ENCODE measurements around the gene NDOR1.
A peak's percentile ranks its signal among the peaks of the same experiment; 100 is the strongest.
"Not testable (repeated sequence)": the region's sequence is repeated elsewhere in the genome, so short reads cannot be mapped to it uniquely, and the experiment has no call there.

Gene NDOR1

DNA sequence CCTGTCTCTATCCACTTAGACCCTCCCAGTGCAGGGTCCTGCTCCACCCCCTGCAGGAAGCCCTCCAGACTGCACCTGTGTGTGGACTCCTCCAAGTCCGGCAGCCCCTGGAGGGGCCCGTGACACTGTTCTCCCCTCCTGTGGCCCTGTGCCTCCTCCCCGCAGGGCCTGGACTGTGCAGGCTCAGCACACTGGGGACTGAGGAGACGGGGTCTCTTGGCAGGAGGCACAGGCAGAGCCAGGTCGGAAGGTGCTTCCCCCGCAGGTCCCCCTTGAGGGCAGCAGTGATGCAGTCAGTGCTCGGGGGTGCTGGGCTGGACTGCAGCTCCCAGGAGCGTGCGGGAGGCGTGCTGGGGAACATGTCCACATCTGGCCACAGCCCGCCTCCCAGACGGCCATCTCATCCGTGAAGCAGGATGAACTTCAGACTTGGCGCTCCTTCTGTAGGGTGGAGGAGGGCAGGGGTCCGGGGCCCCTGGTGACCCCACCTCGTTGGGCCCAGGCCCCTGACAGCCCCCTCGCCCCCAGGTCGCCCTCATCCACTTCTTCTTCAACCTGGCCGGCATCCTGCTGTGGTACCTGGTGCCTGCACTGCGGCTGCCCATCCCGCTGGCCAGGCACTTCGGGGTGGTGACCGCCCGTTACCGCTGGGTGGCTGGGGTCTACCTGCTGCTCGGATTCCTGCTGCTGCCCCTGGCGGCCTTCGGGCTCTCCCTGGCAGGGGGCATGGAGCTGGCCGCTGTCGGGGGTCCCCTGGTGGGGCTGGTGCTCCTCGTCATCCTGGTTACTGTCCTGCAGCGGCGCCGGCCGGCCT, 30.1 kb downstream of the NDOR1 start:
- no peaks in the 10 kb centered on the region for H3K36me3 ChIP-seq (ENCODE audit: insufficient read depth, low read length)
- peaks cover 3% of the 10 kb centered on the region for H3K27me3 ChIP-seq (ENCODE audit: insufficient read depth, low read length)
- peaks cover 14% of the 10 kb centered on the region for H3K4me1 ChIP-seq (ENCODE audit: insufficient read depth, low read length)
- H3K4me3 ChIP-seq (ENCODE audit: low read length), result no peak overlapping the region
- no peak overlapping the region for H2AFZ ChIP-seq (ENCODE audit: low read depth, low read length)
- H3K9me3 ChIP-seq (ENCODE audit: low read length), result no peaks in the 10 kb centered on the region

DNA sequence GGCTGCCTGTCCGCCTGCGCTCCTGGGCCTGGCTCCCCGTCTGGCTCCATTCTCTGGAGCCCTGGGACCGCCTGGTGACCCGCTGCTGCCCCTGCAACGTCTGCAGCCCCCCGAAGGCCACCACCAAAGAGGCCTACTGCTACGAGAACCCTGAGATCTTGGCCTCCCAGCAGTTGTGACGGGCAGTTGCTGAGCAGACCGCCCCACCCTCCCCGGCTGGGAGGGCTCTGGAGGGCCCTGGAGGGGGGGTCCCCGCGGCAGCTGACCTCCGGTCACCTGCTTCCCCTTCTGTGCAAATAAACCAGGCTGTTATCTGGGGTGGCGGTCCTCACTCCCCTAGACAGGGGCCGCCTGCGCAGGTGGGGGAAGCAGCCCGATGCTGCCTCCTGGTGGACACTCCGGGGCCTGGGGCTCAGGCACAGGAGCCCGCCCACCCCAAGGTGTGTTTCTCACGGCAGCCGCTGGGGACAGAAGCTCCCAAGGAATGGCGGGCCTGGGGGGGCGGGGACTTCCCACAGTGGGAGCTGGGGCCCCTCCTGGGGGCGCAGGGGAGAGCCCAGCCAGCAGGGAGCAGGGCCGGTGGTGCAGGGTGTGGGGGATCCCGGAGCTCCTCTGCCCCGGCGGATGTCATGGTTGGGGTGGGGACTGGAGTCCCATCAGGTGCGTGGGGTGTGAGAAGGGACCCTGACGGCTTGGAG, 30.9 kb downstream of the NDOR1 start:
- Histone ChIP-seq H2AFZ (ENCODE audit: low read depth, low read length) (no peak overlapping the region), H3K27me3 (ENCODE audit: insufficient read depth, low read length) (no peaks in the 10 kb centered on the region)

DNA sequence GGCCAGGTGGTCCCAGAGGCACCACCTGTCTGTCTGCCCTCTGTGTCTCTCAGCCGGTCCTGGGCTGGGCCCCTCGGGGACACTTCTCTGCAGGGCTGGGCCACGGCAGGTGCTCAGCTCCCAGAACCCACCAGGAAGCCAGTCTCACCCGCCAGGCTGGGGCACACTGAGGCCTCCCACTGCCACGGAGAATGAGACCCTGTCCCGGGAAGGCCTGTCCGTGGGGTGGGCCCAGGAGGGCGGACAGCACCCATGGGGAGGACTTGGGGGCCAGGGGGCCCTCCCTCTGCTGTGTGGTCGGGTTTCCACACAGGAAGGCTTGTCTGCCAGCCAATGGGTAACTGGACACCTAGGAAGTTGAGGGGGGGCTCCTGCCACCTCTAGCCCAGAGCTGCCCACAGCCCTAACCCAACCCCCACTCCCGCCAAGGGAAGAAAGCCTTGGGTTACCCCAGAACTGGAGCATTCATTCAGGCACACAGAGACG, 31.5 kb downstream of the NDOR1 start:
- no peaks in the 10 kb centered on the region for H3K9me3 ChIP-seq (ENCODE audit: low read length)
- H3K4me1 ChIP-seq (ENCODE audit: insufficient read depth, low read length), result peaks cover 15% of the 10 kb centered on the region
- H3K27me3 ChIP-seq (ENCODE audit: insufficient read depth, low read length), result no peaks in the 10 kb centered on the region
- peaks cover 3% of the 10 kb centered on the region for H3K36me3 ChIP-seq (ENCODE audit: insufficient read depth, low read length)
- no peak overlapping the region for H3K4me3 ChIP-seq (ENCODE audit: low read length)
- H2AFZ ChIP-seq (ENCODE audit: low read depth, low read length), result no peak overlapping the region

More for the DNA sequence above, 30.9 kb downstream of the NDOR1 start:
- H3K36me3 ChIP-seq (ENCODE audit: insufficient read depth, low read length), result no peaks in the 10 kb centered on the region
- H3K4me3 ChIP-seq (ENCODE audit: low read length), result no peak overlapping the region
- peaks cover 14% of the 10 kb centered on the region for H3K4me1 ChIP-seq (ENCODE audit: insufficient read depth, low read length)
- H3K9me3 ChIP-seq (ENCODE audit: low read length), result no peaks in the 10 kb centered on the region

DNA sequence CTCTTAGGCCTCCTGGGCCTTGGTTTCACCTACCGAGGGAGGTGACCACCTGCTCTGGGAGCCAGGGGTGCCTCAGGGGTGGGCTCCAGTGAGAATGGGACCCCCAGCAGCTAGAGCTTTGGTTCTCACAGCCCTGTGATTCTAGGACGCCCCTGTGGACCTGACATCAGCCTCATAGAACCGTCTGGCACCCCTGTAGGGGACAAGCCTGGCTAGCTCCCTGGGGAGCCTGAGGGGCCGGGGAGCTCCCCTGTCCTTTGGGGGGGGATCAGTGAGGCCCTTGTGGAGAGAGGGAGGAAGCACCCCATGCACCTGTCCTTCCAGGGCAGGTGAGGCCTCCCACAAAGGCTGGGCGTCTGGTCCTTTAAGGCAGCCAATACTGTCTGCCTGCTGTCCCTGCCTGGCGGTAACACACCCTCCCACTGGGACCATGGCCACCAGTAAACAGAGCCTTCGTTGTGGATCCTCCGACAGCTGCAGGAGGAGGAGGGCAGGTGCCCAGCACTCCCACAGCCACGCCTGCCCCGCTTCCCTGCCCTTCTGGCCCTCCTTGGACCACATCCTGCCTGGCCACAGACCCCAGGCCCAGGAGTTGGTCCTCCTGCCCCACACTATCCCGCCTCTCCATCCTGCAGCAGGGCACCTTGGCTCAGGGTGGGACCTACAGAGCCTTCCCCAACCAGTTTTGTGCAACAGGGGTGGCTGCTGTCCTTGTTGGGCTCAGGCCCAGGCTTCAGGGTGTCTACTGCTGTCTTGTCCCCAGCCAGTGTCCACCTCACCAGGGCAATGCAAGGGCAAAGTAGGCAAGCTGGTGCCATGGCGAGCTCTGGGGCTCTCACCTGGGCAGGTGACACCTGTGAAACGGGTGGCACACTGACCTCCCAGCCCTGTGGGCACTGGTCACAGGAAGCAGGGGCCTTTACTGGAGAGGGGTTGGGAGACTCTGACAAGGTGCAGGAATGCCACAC, 32.5 kb downstream of the NDOR1 start:
- Histone ChIP-seq H3K4me3 (ENCODE audit: low read length) (no peak overlapping the region), H2AFZ (ENCODE audit: low read depth, low read length) (no peak overlapping the region), H3K27me3 (ENCODE audit: insufficient read depth, low read length) (no peaks in the 10 kb centered on the region), H3K4me1 (ENCODE audit: insufficient read depth, low read length) (peaks cover 26% of the 10 kb centered on the region), H3K36me3 (ENCODE audit: insufficient read depth, low read length) (peaks cover 13% of the 10 kb centered on the region), H3K9me3 (ENCODE audit: low read length) (no peaks in the 10 kb centered on the region)

DNA sequence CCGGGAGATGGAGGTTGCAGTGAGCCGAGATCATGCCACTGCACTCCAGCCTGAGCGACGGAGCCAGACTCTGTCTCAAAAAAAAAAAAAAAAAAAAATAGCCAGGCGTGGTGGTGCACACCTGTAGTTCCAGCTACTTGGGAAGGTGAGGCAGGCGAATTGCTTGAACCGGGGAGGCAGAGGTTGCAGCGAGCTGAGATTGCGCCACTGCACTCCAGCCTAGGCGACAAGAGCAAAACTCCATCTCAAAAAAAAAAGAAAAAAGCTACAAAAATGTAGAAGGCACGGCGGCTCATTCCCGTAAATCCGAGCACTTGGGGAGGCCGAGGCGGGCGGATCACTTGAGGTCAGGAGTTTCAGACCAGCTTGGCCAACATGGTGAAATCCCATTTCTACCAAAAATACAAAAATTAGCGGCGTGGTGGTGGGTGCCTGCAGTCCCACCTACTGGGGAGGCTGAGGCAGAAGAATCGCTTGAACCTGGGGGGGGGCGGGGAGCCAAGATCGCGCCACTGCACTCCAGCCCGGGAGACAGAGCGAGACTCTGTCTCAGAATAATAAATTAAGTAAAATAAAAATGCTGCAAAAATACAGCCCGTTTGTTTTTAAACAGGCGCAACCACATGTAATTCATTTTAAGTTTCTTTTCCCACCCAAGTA, 34.2 kb downstream of the NDOR1 start:
- peak overlapping the region; percentile 65 for H3K4me3 ChIP-seq (ENCODE audit: low read length)
- peaks cover 25% of the 10 kb centered on the region for H3K4me1 ChIP-seq (ENCODE audit: insufficient read depth, low read length)
- not testable (repeated sequence) for H3K9me3 ChIP-seq (ENCODE audit: low read length); H3K27me3 ChIP-seq (ENCODE audit: insufficient read depth, low read length)
- peak overlapping the region; percentile 53 for H2AFZ ChIP-seq (ENCODE audit: low read depth, low read length)
- peaks cover 23% of the 10 kb centered on the region for H3K36me3 ChIP-seq (ENCODE audit: insufficient read depth, low read length)

DNA sequence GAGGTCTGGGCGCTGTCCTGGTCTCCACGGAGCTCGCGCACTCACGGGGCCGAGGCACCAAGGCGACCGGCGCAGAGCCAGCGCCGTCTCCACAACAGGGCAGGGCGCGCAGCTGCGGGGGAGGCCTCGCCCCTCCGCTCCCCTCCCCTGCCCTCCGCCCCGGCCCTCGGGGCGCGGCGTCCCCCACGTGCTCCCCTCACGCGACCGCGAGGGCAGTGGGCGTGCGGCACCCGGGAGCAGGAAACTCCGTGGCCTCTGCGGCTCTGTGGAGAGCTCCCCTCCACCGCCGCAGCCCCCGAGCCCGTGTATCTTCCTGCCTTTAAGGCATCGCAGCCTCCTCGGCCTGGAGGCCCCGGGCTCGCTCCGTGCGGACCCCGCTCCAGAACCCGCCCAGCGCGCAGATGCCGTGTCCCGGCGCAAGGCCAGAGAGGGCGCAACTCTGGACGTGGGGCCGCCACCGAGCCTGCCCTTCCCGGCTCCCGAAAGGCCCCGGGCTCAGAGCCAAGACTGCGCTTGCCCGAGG, 34.9 kb downstream of the NDOR1 start:
- H3K4me3 ChIP-seq (ENCODE audit: low read length), result peak overlapping the region; percentile 65
- no peaks in the 10 kb centered on the region for H3K27me3 ChIP-seq (ENCODE audit: insufficient read depth, low read length)
- peak overlapping the region; percentile 53 for H2AFZ ChIP-seq (ENCODE audit: low read depth, low read length)
- peaks cover 23% of the 10 kb centered on the region for H3K36me3 ChIP-seq (ENCODE audit: insufficient read depth, low read length)
- H3K4me1 ChIP-seq (ENCODE audit: insufficient read depth, low read length), result peaks cover 25% of the 10 kb centered on the region
- no peaks in the 10 kb centered on the region for H3K9me3 ChIP-seq (ENCODE audit: low read length)

DNA sequence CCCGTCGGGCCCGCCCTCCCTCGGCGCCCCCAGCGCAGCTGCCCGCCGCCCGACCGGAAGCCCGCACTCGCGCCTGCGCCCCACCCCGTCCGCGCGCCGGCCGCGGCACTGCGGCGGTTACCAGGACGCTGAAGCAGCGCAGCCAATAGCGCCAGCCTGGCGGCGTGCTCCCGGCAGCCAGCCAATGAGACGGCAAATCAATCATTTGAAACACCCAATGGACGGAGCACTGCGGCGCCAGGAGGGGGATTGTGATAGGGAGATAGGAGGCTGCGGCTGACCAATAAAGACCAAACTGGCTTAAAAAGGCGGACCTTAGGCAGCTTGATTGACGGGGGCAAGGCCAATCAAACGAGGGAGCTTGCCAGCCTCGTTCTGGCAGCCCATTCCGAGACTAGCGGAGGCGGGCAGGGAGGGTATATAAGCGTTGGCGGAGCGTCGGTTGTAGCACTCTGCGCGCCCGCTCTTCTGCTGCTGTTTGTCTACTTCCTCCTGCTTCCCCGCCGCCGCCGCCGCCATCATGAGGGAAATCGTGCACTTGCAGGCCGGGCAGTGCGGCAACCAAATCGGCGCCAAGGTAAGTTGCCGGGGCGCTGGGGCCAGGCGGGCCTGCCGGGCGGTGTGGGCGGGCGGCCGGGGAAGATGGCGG, 35.5 kb downstream of the NDOR1 start, which contains the start of gene TUBB4B:
TUBB4B (plus strand) TSS at position 447 of the 649 bp plus-strand sequence; CDS start at position 521, 74 bp downstream.
- Histone ChIP-seq H3K9me3 (ENCODE audit: low read length) (no peaks in the 10 kb centered on the region), H3K4me3 (ENCODE audit: low read length) (peak within 1 kb of the TSS; percentile 89), H2AFZ (ENCODE audit: low read depth, low read length) (peak within 1 kb of the TSS; percentile 53), H3K27me3 (ENCODE audit: insufficient read depth, low read length) (no peaks in the 10 kb centered on the region), H3K4me1 (ENCODE audit: insufficient read depth, low read length) (peaks cover 25% of the 10 kb centered on the region), H3K36me3 (ENCODE audit: insufficient read depth, low read length) (peaks cover 23% of the 10 kb centered on the region)

DNA sequence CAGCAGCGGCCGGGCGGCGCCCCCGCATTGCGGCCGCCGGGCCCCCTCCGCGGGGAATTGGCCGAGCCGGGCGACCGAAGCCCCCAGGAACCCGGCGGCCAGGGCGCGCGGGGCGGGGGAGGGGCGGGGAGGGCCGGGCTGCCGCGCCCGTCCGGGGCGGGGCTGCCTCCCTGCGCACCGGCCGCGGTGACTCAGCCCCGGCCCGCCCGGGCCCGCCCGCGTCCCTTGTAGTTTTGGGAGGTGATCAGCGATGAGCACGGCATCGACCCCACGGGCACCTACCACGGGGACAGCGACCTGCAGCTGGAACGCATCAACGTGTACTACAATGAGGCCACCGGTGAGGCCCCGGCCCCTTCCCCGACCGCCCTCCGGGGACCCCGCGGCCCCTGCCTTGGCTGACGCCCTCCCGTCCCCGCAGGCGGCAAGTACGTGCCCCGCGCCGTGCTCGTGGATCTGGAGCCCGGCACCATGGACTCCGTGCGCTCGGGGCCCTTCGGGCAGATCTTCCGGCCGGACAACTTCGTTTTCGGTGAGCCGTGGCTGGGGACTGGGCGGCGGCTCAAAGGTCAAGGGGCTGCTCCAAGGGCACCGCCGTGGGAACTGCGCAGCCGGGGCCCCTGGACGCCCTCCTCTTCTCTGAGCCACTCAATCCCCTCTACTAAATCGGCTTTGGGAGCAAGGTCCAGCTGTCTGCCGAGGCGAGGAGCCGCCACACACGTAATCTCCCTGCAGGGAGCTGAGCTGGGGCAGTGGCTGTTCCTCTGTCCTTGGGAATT, 36.2 kb downstream of the NDOR1 start:
- no peak overlapping the region for H2AFZ ChIP-seq (ENCODE audit: low read depth, low read length)
- no peaks in the 10 kb centered on the region for H3K27me3 ChIP-seq (ENCODE audit: insufficient read depth, low read length)
- H3K9me3 ChIP-seq (ENCODE audit: low read length), result no peaks in the 10 kb centered on the region
- H3K4me3 ChIP-seq (ENCODE audit: low read length), result peak overlapping the region; percentile 89
- peaks cover 23% of the 10 kb centered on the region for H3K4me1 ChIP-seq (ENCODE audit: insufficient read depth, low read length)
- H3K36me3 ChIP-seq (ENCODE audit: insufficient read depth, low read length), result peaks cover 23% of the 10 kb centered on the region

DNA sequence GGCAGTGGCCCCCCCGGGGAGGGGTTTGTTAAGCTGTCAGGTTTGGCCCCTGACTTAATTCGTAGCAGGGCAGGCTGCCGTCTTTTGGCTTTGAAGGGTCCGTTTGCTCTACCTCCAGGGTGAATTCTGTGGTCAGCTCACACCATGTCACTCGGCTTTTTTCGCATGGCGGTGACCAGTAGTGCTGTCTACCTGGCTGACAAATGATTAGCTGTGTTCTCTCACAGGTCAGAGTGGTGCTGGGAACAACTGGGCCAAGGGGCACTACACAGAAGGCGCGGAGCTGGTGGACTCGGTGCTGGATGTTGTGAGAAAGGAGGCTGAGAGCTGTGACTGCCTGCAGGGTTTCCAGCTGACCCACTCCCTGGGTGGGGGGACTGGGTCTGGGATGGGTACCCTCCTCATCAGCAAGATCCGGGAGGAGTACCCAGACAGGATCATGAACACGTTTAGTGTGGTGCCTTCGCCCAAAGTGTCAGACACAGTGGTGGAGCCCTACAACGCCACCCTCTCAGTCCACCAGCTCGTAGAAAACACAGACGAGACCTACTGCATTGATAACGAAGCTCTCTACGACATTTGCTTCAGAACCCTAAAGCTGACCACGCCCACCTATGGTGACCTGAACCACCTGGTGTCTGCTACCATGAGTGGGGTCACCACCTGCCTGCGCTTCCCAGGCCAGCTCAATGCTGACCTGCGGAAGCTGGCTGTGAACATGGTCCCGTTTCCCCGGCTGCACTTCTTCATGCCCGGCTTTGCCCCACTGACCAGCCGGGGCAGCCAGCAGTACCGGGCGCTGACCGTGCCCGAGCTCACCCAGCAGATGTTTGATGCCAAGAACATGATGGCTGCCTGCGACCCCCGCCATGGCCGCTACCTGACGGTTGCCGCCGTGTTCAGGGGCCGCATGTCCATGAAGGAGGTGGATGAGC, 37.0 kb downstream of the NDOR1 start:
- no peaks in the 10 kb centered on the region for H3K9me3 ChIP-seq (ENCODE audit: low read length)
- peaks cover 21% of the 10 kb centered on the region for H3K4me1 ChIP-seq (ENCODE audit: insufficient read depth, low read length)
- H3K4me3 ChIP-seq (ENCODE audit: low read length), result peak overlapping the region; percentile 89

DNA sequence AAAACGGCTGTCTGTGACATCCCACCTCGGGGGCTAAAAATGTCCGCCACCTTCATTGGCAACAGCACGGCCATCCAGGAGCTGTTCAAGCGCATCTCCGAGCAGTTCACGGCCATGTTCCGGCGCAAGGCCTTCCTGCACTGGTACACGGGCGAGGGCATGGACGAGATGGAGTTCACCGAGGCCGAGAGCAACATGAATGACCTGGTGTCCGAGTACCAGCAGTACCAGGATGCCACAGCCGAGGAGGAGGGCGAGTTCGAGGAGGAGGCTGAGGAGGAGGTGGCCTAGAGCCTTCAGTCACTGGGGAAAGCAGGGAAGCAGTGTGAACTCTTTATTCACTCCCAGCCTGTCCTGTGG, 37.7 kb downstream of the NDOR1 start:
- H3K4me3 ChIP-seq (ENCODE audit: low read length); H2AFZ ChIP-seq (ENCODE audit: low read depth, low read length); H3K9me3 ChIP-seq (ENCODE audit: low read length); H3K27me3 ChIP-seq (ENCODE audit: insufficient read depth, low read length): not testable (repeated sequence)
- Histone ChIP-seq H3K4me1 (ENCODE audit: insufficient read depth, low read length) (peaks cover 25% of the 10 kb centered on the region), H3K36me3 (ENCODE audit: insufficient read depth, low read length) (peaks cover 23% of the 10 kb centered on the region)

More for the DNA sequence above, 37.0 kb downstream of the NDOR1 start:
- peaks cover 23% of the 10 kb centered on the region for H3K36me3 ChIP-seq (ENCODE audit: insufficient read depth, low read length)
- no peaks in the 10 kb centered on the region for H3K27me3 ChIP-seq (ENCODE audit: insufficient read depth, low read length)
- H2AFZ ChIP-seq (ENCODE audit: low read depth, low read length), result no peak overlapping the region
